Activated CD4-positive, alpha-beta memory T cell treated with anti-CD3 and anti-CD28 coated beads, Interleukin-2, amount 10 ng/mL, durations not matched to agents 7 days and 5 days (primary cell): ENCODE data around the gene PRRC2C. TPM values are rescaled to one million over a fixed set of nuclear protein-coding genes. Genes with fewer than 3 reads are reported as not detected.
"Not testable (repeated sequence)": the region's sequence is repeated elsewhere in the genome, so short reads cannot be mapped to it uniquely, and the experiment has no call there.

Source experiments
- CTCF ChIA-PET: fragments of 350-600 bp; sonication (Branson Sonifier 250); formaldehyde crosslinking; loops from one replicate; lab custom pipeline; 2021; ENCODE audit warnings: antibody characterized with exemption, inconsistent platforms; lab: Charles Lee
- POLR2A ChIA-PET: fragments of 350-600 bp; sonication (Branson Sonifier 250); formaldehyde crosslinking; loops from one replicate; lab custom pipeline; 2021; ENCODE audit warnings: antibody characterized with exemption; lab: Charles Lee
- DNase-seq: peaks from one replicate; pipeline ENCODE4 v3.0.0-alpha.2; 2020
- H3K27ac Mint-ChIP-seq: one replicate; pipeline ENCODE4 v1.8.0; 2021; ENCODE audit warnings: mild to moderate bottlenecking, mixed read lengths
- H3K27me3 Mint-ChIP-seq: one replicate; pipeline ENCODE4 v1.8.0; 2021; ENCODE audit warnings: mixed read lengths
- H3K36me3 Mint-ChIP-seq: one replicate; pipeline ENCODE4 v1.8.0; 2021; ENCODE audit warnings: low read depth, mixed read lengths
- H3K4me1 Mint-ChIP-seq: one replicate; pipeline ENCODE4 v1.8.0; 2021; ENCODE audit warnings: mixed read lengths
- H3K4me3 Mint-ChIP-seq: one replicate; pipeline ENCODE4 v1.8.0; 2021; ENCODE audit warnings: mild to moderate bottlenecking, mixed read lengths
- H3K9me3 Mint-ChIP-seq: one replicate; pipeline ENCODE4 v1.8.0; 2021; ENCODE audit warnings: mixed read lengths
- total RNA-seq, 2 experiments: library from RNA; stranded (reverse); gene quantifications; one replicate each; pipeline ENCODE4 v1.2.3, GENCODE V29; 2021

Gene PRRC2C
- total RNA-seq, 2 experiments from 2014 or later = 188 to 202 TPM

- H3K9me3 Mint-ChIP-seq, DNase-seq, H3K27me3 Mint-ChIP-seq, CTCF ChIA-PET, H3K27ac Mint-ChIP-seq, H3K4me3 Mint-ChIP-seq, POLR2A ChIA-PET: not testable (repeated sequence)
- H3K36me3 Mint-ChIP-seq = peaks cover 84% of the 10 kb centered on the region
- peaks cover 12% of the 10 kb centered on the region for H3K4me1 Mint-ChIP-seq
Observed at GRCh38 chr1:171550598-171551100, 65.3 kb downstream of the PRRC2C start.

- POLR2A ChIA-PET, H3K27me3 Mint-ChIP-seq, H3K4me3 Mint-ChIP-seq, H3K27ac Mint-ChIP-seq, H3K9me3 Mint-ChIP-seq, H3K4me1 Mint-ChIP-seq, DNase-seq, CTCF ChIA-PET: not testable (repeated sequence)
- H3K36me3 Mint-ChIP-seq = peaks cover 99% of the 10 kb centered on the region
Observed at GRCh38 chr1:171553960-171554359, 68.6 kb downstream of the PRRC2C start.

GRCh38 chr1:171563675-171564074 is 78.3 kb downstream of the PRRC2C start:
- Mint-ChIP-seq H3K4me3 (no peak overlapping the region), H3K27ac (no peak overlapping the region), H3K4me1 (no peaks in the 10 kb centered on the region), H3K36me3 (peaks cover 40% of the 10 kb centered on the region), H3K9me3 (no peaks in the 10 kb centered on the region), H3K27me3 (no peaks in the 10 kb centered on the region)
- DNase-seq = no peak
- ChIA-PET POLR2A (no interaction called here), CTCF (no interaction called here)

- no peaks in the 10 kb centered on the region for H3K27me3 Mint-ChIP-seq
- no peak overlapping the region for H3K27ac Mint-ChIP-seq
- CTCF ChIA-PET = interaction anchor here (2.1 kb wide), 1 partner anchor 10 kb away, joined by 4 read pairs; no protein-coding TSS in a partner anchor
- no peaks in the 10 kb centered on the region for H3K4me1 Mint-ChIP-seq
- peaks cover 42% of the 10 kb centered on the region for H3K36me3 Mint-ChIP-seq
- H3K9me3 Mint-ChIP-seq = no peaks in the 10 kb centered on the region
- no peak for DNase-seq
- no peak overlapping the region for H3K4me3 Mint-ChIP-seq
- POLR2A ChIA-PET = no interaction called here
Observed at GRCh38 chr1:171566467-171566866, 81.1 kb downstream of the PRRC2C start.

- DNase-seq = no peak
- no peaks in the 10 kb centered on the region for H3K4me1 Mint-ChIP-seq
- H3K27ac Mint-ChIP-seq = no peak overlapping the region
- H3K4me3 Mint-ChIP-seq = no peak overlapping the region
- ChIA-PET CTCF (no interaction called here), POLR2A (no interaction called here)
- H3K9me3 Mint-ChIP-seq = no peaks in the 10 kb centered on the region
- H3K36me3 Mint-ChIP-seq = peaks cover 57% of the 10 kb centered on the region
- H3K27me3 Mint-ChIP-seq = no peaks in the 10 kb centered on the region
Observed at GRCh38 chr1:171570295-171570694, 85.0 kb downstream of the PRRC2C start.

- no peak for DNase-seq
- CTCF ChIA-PET = interaction anchor here (0.9 to 1.1 kb wide), 2 partner anchors 16 to 77 kb away, joined by 3 read pairs; no protein-coding TSS in a partner anchor
- H3K27ac Mint-ChIP-seq = no peak overlapping the region
- no peaks in the 10 kb centered on the region for H3K9me3 Mint-ChIP-seq
- no peak overlapping the region for H3K4me3 Mint-ChIP-seq
- peaks cover 65% of the 10 kb centered on the region for H3K36me3 Mint-ChIP-seq
- H3K4me1 Mint-ChIP-seq = peaks cover 10% of the 10 kb centered on the region
- no peaks in the 10 kb centered on the region for H3K27me3 Mint-ChIP-seq
- POLR2A ChIA-PET = no interaction called here
Observed at GRCh38 chr1:171576144-171576543, 90.8 kb downstream of the PRRC2C start.

- ChIA-PET CTCF (no interaction called here), POLR2A (no interaction called here)
Observed at GRCh38 chr1:171581226-171581625, 95.9 kb downstream of the PRRC2C start.

GRCh38 chr1:171581766-171582165 is 96.4 kb downstream of the PRRC2C start:
- ChIA-PET CTCF (interaction anchor here (1.1 to 1.6 kb wide), 2 partner anchors 11 to 96 kb away, joined by 3 to 12 read pairs; partner anchors contain the start of gene PRRC2C), POLR2A (interaction anchor here (1.2 kb wide), 1 partner anchor 97 kb away, joined by 5 read pairs; the partner anchor contains the start of gene PRRC2C)
- Mint-ChIP-seq H3K9me3 (no peaks in the 10 kb centered on the region), H3K4me1 (peaks cover 21% of the 10 kb centered on the region), H3K27ac (peak overlapping the region; percentile 61), H3K27me3 (no peaks in the 10 kb centered on the region), H3K36me3 (peaks cover 68% of the 10 kb centered on the region), H3K4me3 (no peak overlapping the region)
- DNase-seq = no peak

More at GRCh38 chr1:171581226-171581625, 95.9 kb downstream of the PRRC2C start:
- Mint-ChIP-seq H3K9me3 (no peaks in the 10 kb centered on the region), H3K27ac (no peak overlapping the region), H3K27me3 (no peaks in the 10 kb centered on the region), H3K36me3 (peaks cover 69% of the 10 kb centered on the region), H3K4me1 (peaks cover 21% of the 10 kb centered on the region), H3K4me3 (no peak overlapping the region)
- no peak for DNase-seq

- H3K27me3 Mint-ChIP-seq = no peaks in the 10 kb centered on the region
- H3K9me3 Mint-ChIP-seq = no peaks in the 10 kb centered on the region
- no peak overlapping the region for H3K27ac Mint-ChIP-seq
- ChIA-PET POLR2A (interaction anchor here (1.2 kb wide), 1 partner anchor 97 kb away, joined by 5 read pairs; the partner anchor contains the start of gene PRRC2C), CTCF (interaction anchor here (0.6 to 1.6 kb wide), 3 partner anchors 10 to 97 kb away, joined by 3 to 12 read pairs (median 3); partner anchors contain the start of gene PRRC2C)
- peaks cover 70% of the 10 kb centered on the region for H3K36me3 Mint-ChIP-seq
- DNase-seq = no peak
- no peak overlapping the region for H3K4me3 Mint-ChIP-seq
- peaks cover 21% of the 10 kb centered on the region for H3K4me1 Mint-ChIP-seq
Observed at GRCh38 chr1:171582589-171582988, 97.3 kb downstream of the PRRC2C start.

GRCh38 chr1:171583591-171584201 is 98.4 kb downstream of the PRRC2C start:
- CTCF ChIA-PET = interaction anchor here (0.6 kb wide), 1 partner anchor 100 kb away, joined by 3 read pairs; no protein-coding TSS in a partner anchor
- no peak for DNase-seq
- Mint-ChIP-seq H3K27me3 (no peaks in the 10 kb centered on the region), H3K36me3 (peaks cover 68% of the 10 kb centered on the region), H3K4me1 (peaks cover 23% of the 10 kb centered on the region), H3K4me3 (no peak overlapping the region), H3K27ac (no peak overlapping the region), H3K9me3 (no peaks in the 10 kb centered on the region)
- POLR2A ChIA-PET = no interaction called here

- H3K9me3 Mint-ChIP-seq = no peaks in the 10 kb centered on the region
- peaks cover 72% of the 10 kb centered on the region for H3K36me3 Mint-ChIP-seq
- ChIA-PET CTCF (no interaction called here), POLR2A (no interaction called here)
- H3K27me3 Mint-ChIP-seq = no peaks in the 10 kb centered on the region
- H3K4me3 Mint-ChIP-seq = no peak overlapping the region
- H3K27ac Mint-ChIP-seq = no peak overlapping the region
- peaks cover 24% of the 10 kb centered on the region for H3K4me1 Mint-ChIP-seq
- no peak for DNase-seq
Observed at GRCh38 chr1:171585715-171586114, 100.4 kb downstream of the PRRC2C start.

- CTCF ChIA-PET = interaction anchor here (1.0 kb wide), 1 partner anchor 103 kb away, joined by 3 read pairs; no protein-coding TSS in a partner anchor
- H3K4me1 Mint-ChIP-seq = peaks cover 12% of the 10 kb centered on the region
- POLR2A ChIA-PET = no interaction called here
Observed at GRCh38 chr1:171588230-171588629, 102.9 kb downstream of the PRRC2C start.

GRCh38 chr1:171590022-171590421 is 104.7 kb downstream of the PRRC2C start:
- ChIA-PET POLR2A (interaction anchor here (0.7 kb wide), 1 partner anchor 105 kb away, joined by 3 read pairs; the partner anchor contains the start of gene PRRC2C), CTCF (no interaction called here)
- H3K4me1 Mint-ChIP-seq = peaks cover 12% of the 10 kb centered on the region
- H3K27ac Mint-ChIP-seq = no peak overlapping the region
- H3K9me3 Mint-ChIP-seq = no peaks in the 10 kb centered on the region
- no peaks in the 10 kb centered on the region for H3K27me3 Mint-ChIP-seq
- H3K4me3 Mint-ChIP-seq = no peak overlapping the region
- DNase-seq = no peak
- peaks cover 69% of the 10 kb centered on the region for H3K36me3 Mint-ChIP-seq

More at GRCh38 chr1:171588230-171588629, 102.9 kb downstream of the PRRC2C start:
- Mint-ChIP-seq H3K27ac (no peak overlapping the region), H3K27me3 (no peaks in the 10 kb centered on the region), H3K9me3 (no peaks in the 10 kb centered on the region), H3K36me3 (peaks cover 78% of the 10 kb centered on the region), H3K4me3 (no peak overlapping the region)
- no peak for DNase-seq
